HG03457 (cell line): ENCODE data around the gene LRP1B.
"Not testable (repeated sequence)": the region's sequence is repeated elsewhere in the genome, so short reads cannot be mapped to it uniquely, and the experiment has no call there.

Source experiments
- ATAC-seq: cut with Tn5 transposase; IDR thresholded peaks from one replicate; pipeline ENCODE4 v1.9.1; 2021; ENCODE audit warnings: moderate number of reproducible peaks; ENCODE audit not compliant: unreplicated experiment

Gene LRP1B

GRCh38 chr2:141201016-141201565 is 929.7 kb downstream of the LRP1B start:
- ATAC-seq, result no peak

GRCh38 chr2:141200191-141200590 is 930.6 kb downstream of the LRP1B start:
- no peak for ATAC-seq

DNA sequence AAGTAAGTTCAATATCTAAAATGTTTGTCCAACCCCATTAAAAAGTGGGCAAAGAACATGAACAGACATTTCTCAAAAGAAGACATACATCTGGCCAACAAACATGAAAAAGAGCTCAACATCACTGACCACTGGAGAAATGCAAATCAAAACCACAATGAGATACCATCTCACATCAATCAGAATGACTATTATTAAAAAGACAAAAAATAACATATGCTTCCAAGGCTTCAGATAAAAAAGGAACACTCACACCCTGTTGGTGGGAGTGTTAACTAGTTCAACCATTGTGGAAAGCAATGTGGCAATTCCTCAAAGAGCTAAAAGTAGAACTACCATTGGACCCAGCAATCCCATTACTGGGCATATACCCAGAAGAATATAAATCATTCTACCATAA is 931.1 kb downstream of the LRP1B start:
- ATAC-seq, result no peak

GRCh38 chr2:141195087-141195486 is 935.7 kb downstream of the LRP1B start:
- ATAC-seq, result no peak

DNA sequence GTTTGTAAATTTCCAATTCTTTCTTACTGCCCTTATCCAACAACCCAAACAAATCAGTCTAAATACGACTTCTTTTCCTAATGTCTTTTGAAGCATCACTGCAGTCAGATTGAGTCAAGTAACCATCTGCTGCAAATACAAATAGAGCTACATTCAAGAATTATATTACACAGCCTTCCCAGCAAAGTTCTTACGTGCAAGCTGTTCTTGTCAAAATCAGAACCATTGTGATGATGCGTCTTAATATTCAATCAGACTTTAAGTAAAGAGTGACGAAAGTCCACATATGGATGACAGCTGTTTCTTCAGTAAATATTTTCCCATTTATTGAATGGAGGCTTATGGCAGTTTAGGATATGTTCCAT is 943.8 kb downstream of the LRP1B start:
- ATAC-seq, result no peak

GRCh38 chr2:141186413-141187074 is 944.3 kb downstream of the LRP1B start:
- ATAC-seq, result no peak

GRCh38 chr2:141182246-141182645 is 948.6 kb downstream of the LRP1B start:
- no peak for ATAC-seq

DNA sequence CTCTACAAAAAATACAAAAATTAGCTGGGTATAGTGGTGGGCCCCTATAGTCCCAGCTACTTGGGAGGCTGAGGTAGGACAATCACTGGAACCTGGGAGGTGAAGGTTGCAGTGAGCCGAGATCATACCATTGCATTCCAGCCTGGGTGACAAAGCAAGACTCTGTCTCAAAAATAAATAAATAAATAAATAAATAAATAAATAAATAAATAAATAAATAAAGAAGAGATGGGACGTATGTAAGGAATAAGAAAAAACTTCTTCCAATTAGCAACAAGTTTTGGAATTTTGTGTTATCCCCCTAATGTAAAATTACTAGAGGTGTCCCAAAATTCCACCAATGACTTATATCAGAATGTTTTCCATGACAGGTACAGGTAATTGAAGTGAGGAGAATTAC is 961.7 kb downstream of the LRP1B start:
- not testable (repeated sequence) for ATAC-seq

DNA sequence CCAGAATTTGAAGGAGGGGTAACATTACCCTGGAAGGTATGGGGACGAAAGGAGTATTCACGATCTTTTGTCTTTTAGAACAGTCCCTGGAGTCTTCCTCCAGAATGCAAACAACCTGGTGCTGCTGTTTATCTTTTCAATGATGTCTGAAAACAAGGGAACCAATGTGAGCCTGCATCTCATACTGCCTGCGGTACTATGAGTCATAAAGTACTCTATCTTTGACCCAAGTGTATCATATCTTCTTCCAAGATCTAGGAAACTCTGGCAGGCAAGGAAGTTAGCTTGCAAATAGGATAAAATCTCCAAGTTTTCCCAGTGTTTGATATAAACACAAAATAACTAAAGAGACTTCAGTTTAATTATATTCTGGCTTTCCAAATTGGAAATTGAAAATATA is 968.5 kb downstream of the LRP1B start:
- ATAC-seq, result no peak

DNA sequence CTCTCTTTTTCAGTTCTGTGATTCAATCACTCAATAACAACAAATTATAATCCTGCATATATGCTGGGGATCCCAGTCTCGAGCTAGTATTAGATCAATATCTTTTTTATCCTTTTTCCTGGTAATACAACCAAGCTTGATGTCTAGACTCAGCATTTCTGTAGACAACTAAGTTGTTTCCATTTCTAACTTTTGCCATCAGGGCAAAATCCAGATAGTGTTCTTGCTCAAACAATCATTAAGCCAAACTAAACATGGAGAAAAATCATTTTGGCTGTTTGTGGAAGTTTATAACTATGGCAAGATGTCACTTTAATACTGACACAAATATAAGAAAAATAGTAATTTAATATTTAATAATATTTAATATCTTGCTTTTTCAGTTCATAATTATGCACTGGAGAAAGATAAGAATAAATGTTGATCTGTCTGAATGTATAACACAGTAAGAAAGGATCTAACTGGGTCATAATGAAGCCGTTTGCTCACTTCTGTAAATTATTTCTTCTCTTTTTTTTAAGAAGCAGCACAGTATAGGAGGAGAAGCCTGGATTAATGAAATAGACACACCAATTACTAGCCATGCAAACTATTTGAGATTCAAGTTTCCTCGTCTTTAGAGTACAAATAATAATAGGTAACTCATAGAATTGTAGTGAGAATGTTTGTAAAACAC is 979.1 kb downstream of the LRP1B start:
- no peak for ATAC-seq

- no peak for ATAC-seq
Measured at GRCh38 chr2:141142025-141142424, 988.8 kb downstream of the LRP1B start.

DNA sequence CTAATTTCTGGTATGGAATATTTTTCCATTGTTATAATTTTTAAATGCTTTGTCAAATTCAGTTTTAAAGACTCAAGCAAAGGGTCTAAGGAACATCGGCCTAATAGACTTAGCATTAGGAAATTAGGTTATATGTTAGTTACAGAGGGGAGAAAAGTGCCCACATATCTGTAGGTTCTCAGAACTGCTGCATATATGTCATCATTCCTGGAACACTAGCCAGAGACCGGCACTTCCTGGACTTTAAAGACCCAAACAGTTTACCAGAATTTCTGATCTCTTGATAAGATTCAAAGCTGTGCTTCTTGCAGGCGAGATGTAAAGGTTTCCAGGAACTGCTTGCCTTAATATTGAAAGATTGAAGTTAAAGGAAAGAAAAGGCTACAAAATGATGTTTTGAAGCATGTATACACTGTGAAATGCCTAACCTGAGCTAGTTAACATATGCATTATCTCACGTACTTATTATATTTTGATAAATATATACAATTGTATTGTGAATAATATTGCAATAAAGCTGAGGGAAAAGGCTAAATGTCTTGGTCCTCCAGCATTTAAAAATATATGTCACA is 993.6 kb downstream of the LRP1B start:
- no peak for ATAC-seq

DNA sequence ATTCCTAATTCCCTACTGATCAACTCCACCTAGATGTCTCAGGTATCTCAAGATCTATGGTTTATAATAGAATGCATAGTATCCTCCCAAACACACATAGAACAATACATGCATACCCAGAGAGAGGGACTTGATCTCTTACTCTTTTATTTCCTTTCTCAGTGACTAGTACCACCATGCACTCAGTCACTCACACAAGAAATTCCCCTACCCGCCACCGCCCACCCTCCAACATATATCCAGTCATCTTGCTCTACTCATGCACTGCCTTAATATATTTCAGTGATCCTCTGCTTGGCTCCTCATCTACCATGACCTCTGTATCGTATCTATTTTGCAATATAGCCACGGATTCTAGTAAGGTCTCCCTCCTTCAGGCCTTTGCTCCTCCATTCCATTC is 996.9 kb downstream of the LRP1B start:
- no peak for ATAC-seq

DNA sequence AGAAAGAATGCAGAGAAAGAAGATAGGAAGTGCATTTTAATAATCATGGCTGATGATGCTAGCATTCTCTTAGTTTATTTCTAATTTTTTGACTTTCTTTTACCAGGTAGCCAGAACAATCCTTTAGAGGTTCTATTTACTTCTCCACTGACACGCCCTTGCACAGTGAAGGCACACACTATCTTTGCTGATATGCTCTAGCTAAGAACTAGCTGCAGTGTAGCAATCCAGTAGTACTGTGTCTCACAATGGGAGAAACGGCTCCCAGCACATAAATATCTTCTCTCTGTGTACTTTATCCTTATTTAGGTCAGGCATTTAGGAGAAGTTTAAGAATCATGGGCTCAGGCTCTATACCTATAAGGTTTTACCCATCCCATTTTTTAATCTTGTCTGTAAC is 1005.4 kb downstream of the LRP1B start:
- no peak for ATAC-seq

DNA sequence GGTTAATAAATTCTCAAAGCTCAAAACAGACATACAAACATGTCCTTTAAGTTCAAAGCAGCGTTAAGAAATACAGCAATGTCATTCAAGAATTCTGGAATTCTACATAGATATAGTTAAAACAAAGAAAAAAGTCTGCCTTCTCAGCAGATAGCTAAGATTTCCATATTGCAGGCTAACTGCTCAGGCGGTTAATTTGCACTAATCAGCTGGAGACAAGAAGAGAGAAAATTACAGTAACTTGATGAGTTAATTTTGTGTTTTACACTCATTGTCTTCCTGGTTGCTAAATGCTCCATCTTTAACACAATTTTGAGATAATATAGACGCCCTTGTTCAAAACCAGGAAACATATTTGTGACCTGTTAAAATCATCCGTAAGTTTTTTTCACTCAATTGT is 1012.0 kb downstream of the LRP1B start:
- ATAC-seq, result no peak

DNA sequence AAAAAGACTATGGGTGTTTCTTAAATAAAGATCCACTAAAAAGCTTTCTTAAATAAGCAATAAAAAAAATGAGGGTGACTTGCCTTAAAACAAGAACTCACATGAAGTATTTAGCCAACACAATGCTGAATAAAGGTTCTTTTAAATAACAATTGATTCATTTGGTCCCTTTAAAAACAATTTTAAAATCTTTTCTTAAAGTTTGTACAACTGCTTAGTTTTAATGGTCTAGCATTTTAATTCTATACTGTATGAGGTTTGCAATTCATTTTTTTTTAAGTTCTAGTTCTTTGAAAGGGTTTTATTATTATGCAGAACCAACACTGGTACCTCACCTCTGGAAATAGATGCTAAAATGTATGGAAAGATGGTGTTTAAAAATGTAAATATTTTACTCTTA is 1017.5 kb downstream of the LRP1B start:
- no peak for ATAC-seq

DNA sequence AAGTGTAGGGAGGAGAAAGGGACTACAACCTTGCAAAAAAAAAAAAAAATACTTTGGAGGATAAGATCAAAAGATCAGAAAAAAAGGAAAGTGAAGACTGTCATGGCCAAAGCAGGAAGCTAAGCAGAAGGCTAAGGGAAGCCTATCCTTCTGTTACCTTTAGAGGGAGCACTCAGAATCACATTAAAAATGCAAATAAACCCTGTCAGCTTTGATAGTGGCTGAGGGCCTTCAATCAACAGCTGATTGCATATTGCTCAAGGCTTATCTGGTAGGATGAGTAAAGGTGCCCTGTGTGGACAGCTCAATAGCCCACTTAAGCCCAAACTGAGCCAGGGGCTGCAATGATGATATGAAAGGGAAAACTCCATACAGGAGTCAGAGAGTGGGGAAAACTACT is 1021.2 kb downstream of the LRP1B start:
- ATAC-seq, result no peak

GRCh38 chr2:141105763-141106162 is 1025.1 kb downstream of the LRP1B start:
- ATAC-seq, result no peak

GRCh38 chr2:141103216-141103615 is 1027.6 kb downstream of the LRP1B start:
- no peak for ATAC-seq

DNA sequence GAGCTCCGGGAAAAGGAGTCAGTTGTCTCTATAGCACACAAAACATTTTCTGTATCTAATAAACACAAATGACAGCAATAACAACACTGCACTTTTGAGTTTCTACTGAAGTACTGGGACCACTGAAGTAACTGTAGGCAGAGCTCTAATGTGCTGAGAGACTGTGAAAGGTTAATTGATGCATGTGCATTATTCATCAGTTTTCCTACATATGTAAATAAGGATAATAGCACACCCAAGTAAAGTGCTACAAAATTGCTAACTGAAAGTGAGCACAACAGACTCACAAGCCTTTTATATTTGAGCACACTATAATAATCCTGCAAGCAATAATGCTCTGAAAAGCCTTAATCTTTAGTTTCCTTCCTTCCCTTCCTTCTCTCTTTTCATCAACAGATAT is 1051.6 kb downstream of the LRP1B start:
- no peak for ATAC-seq

- no peak for ATAC-seq
Measured at GRCh38 chr2:141075753-141076152, 1055.1 kb downstream of the LRP1B start.

GRCh38 chr2:141068053-141068682 is 1062.6 kb downstream of the LRP1B start:
- ATAC-seq, result no peak
